ENCODE results near the gene NRARP. TPM values are rescaled to one million over a fixed set of nuclear protein-coding genes. Genes with fewer than 3 reads are reported as not detected.

The NRARP gene
- total RNA-seq, 1 donor from 2014 or later, result 5.1 TPM

DNA sequence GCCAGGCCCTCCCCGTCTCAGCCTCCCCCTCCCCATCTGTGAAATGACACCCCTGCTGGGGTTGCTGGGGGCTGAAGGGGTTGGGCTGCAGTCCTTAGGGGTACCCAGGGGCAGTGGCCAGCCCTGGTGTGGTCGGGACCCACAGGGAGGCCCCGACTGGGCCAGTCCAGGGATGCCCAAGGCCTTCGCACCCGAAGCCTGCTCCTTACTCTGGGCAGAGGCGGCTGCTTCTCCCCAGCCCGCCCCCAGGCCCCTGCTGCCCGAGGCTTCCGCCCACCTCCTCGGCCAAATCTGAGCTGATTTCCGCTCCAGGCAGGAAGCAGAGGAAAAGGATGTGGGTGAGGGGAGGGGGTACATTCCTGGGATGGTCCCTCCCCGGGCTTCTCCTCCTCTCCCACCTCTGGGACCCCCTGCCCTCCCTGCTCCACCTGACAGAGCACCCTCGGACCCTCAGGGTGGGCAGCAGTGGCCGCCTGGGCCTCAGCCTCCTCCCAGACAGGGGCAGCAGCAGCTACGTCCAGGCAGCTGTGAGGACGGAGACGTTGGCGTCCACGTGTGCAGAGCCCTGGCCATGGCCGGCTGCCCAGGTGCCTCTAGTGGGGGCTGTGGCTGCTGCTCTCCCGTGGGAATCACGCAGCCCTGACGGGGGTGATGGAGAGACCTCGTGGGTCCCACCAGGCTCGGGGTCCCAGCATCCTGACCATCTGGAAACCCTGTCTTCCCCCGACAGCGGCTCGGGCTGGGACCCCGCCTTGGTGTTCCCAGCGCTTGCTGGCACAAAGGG, 4.2 kb upstream of the NRARP start:
- intact Hi-C loops (cut with micrococcal nuclease), result no loop called here
- Histone ChIP-seq H3K27ac (replicated peaks) (peak overlapping the region; percentile 91), H3K4me1 (peaks cover 57% of the 10 kb centered on the region), H3K36me3 (no peaks in the 10 kb centered on the region), H3K9me3 (replicated peaks) (no peaks in the 10 kb centered on the region), H3K27me3 (ENCODE audit: low read depth) (peaks cover 37% of the 10 kb centered on the region), H3K4me3 (peak overlapping the region; percentile 55)
- DNase-seq, result peak; percentile 20
- no peak for TF ChIP-seq CTCF (IDR thresholded peaks at IDR 0.05; ENCODE audit: borderline replicate concordance)

GRCh38 chr9:137305798-137306065, 3.7 kb upstream of the NRARP start:
- no peak for TF ChIP-seq CTCF (IDR thresholded peaks at IDR 0.05; ENCODE audit: borderline replicate concordance)
- Histone ChIP-seq H3K27ac (replicated peaks) (peak overlapping the region; percentile 91), H3K27me3 (ENCODE audit: low read depth) (peaks cover 37% of the 10 kb centered on the region), H3K36me3 (no peaks in the 10 kb centered on the region), H3K4me3 (peak overlapping the region; percentile 55), H3K4me1 (peaks cover 61% of the 10 kb centered on the region), H3K9me3 (replicated peaks) (no peaks in the 10 kb centered on the region)
- intact Hi-C loops (cut with micrococcal nuclease), result no loop called here
- DNase-seq, result no peak

- Histone ChIP-seq H3K27ac (replicated peaks) (peak overlapping the region; percentile 91), H3K36me3 (no peaks in the 10 kb centered on the region), H3K4me1 (peaks cover 66% of the 10 kb centered on the region), H3K9me3 (replicated peaks) (no peaks in the 10 kb centered on the region), H3K4me3 (peak overlapping the region; percentile 55), H3K27me3 (ENCODE audit: low read depth) (peaks cover 40% of the 10 kb centered on the region)
- intact Hi-C loops (cut with micrococcal nuclease), result no loop called here
- TF ChIP-seq CTCF (IDR thresholded peaks at IDR 0.05; ENCODE audit: borderline replicate concordance), result peak; percentile 28
- DNase-seq, result peak; percentile 68
These were observed 3.2 kb upstream of the NRARP start for GRCh38 chr9:137305060-137305797.

DNA sequence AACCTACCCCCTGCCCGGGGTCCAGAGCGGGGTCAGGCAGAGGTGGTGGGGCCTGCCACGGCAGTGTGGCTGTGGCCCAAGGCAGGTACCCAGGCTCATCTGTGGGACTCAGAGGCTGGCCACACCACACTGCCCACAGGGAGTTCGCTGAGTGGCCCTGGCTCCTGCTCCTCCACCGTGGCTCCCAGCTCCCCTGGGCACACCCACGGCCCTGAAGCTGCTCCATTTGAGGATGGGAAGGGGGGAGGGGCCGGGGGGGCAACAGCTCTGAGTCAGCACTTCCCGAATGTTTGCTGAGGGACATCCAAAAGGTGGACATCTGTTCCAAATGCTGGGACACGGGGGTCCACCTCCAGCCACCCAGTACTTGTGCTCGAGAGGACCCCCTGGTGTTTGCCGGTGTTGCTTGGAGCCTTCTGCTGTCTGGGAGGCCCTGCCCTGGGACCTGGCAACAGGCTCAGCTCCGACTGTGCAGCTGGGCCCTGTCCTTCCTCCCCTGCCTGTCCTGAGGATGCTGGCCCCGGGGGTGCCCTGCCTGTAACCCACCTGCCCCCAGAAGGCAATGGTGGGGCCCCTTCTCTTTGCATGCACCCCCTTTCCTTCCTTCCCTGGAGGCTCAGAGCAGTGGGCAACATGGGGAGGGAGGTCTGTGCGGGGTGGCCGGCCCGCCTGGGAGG, 2.5 kb upstream of the NRARP start:
- no peaks in the 10 kb centered on the region for H3K9me3 ChIP-seq (replicated peaks)
- DNase-seq, result peak; percentile 15
- intact Hi-C loops (cut with micrococcal nuclease), result no loop called here
- peaks cover 47% of the 10 kb centered on the region for H3K27me3 ChIP-seq (ENCODE audit: low read depth)
- H3K4me3 ChIP-seq, result peak overlapping the region; percentile 55
- H3K4me1 ChIP-seq, result peaks cover 73% of the 10 kb centered on the region
- TF ChIP-seq CTCF (IDR thresholded peaks at IDR 0.05; ENCODE audit: borderline replicate concordance), result no peak
- H3K36me3 ChIP-seq, result no peaks in the 10 kb centered on the region
- peak overlapping the region; percentile 91 for H3K27ac ChIP-seq (replicated peaks)

DNA sequence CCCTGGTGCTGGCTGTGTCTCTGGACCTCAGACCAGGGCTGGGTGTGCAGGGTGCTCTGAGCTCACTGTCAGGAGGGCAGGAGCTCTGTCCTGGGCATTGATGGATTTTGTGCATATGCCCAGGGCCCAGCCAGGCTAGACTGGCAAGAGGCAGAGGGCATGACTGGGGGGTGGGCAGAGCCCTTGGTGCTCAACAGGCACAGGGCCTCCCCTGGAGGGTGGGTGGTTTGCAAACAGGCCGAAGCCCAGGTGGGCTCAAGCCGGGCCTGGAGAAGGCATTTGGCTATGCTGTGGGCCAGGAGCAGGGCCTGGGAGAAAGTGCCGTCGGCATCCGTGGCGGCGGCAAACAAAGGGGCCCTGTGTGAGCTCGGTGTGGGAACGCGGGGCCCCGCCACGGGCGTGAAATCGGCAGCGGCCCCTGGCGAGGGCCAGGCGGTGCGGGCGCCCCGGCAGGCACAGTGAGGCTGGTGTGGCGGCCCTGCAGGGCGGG, 1.9 kb upstream of the NRARP start:
- peak overlapping the region; percentile 80 for H3K4me3 ChIP-seq
- H3K36me3 ChIP-seq, result no peaks in the 10 kb centered on the region
- no peak for TF ChIP-seq CTCF (IDR thresholded peaks at IDR 0.05; ENCODE audit: borderline replicate concordance)
- peak overlapping the region; percentile 91 for H3K27ac ChIP-seq (replicated peaks)
- intact Hi-C loops (cut with micrococcal nuclease), result no loop called here
- DNase-seq, result no peak
- H3K4me1 ChIP-seq, result peaks cover 79% of the 10 kb centered on the region
- H3K9me3 ChIP-seq (replicated peaks), result no peaks in the 10 kb centered on the region
- peaks cover 52% of the 10 kb centered on the region for H3K27me3 ChIP-seq (ENCODE audit: low read depth)
